ENCODE measurements around the gene HABP2. TPM values are rescaled to one million over a fixed set of nuclear protein-coding genes. Genes with fewer than 3 reads are reported as not detected.

Gene HABP2
- total and polyA plus RNA-seq, 9 of the 15 experiments (the other 6 are each of a cell fraction or from before 2014, with no cell fraction given) = 0.09 TPM; not detected in 8

- ChIA-PET POLR2A (interaction anchor here (0.6 kb wide), 1 partner anchor 64 kb away, joined by 3 read pairs; no protein-coding TSS in a partner anchor), CTCF (ENCODE audit: low intra/inter-chr PET ratio) (no interaction called here)
- no TSS peak for BruUV-seq (replicated peaks)
These were observed 27.1 kb upstream of the HABP2 start for GRCh38 chr10:113525713-113526112.

GRCh38 chr10:113527211-113527906 is 25.5 kb upstream of the HABP2 start:
- POLR2A ChIA-PET = no interaction called here
- H3K4me3 ChIP-seq = no peak overlapping the region
- H3K79me2 ChIP-seq (ENCODE audit: control insufficient read depth, insufficient read depth, low read length) = no peaks in the 10 kb centered on the region
- CTCF ChIA-PET (ENCODE audit: low intra/inter-chr PET ratio) = no interaction called here
- H4K20me1 ChIP-seq (replicated peaks; ENCODE audit: control insufficient read depth, insufficient read depth, low read length) = no peaks in the 10 kb centered on the region
- WGBS (ENCODE audit: insufficient coverage, low coverage, missing lambda C conversion rate) = 3% methylated on average over 8 of the region's 9 CpGs
- FAIRE-seq (no peak), DNase-seq (ENCODE audit: extremely low read depth in 1 of 4, low spot score in 3 of 4) (no peak), ATAC-seq (no peak)
- no peak overlapping the region for H3K9ac ChIP-seq (ENCODE audit: insufficient read depth in 1 of 2, low read depth in 2 of 2, low read length in 2 of 2)
- no peak overlapping the region for H3K4me2 ChIP-seq (ENCODE audit: insufficient read depth, low read length)
- in situ Hi-C loops (cut with MboI) = no loop called here
- H3K36me3 ChIP-seq (ENCODE audit: control insufficient read depth, insufficient read depth, low read length) = no peaks in the 10 kb centered on the region
- H3K9me1 ChIP-seq (ENCODE audit: control insufficient read depth, insufficient read depth, low read length) = no peaks in the 10 kb centered on the region
- intact Hi-C loops (cut with micrococcal nuclease) = no loop called here
- no peak overlapping the region for H3K27ac ChIP-seq (ENCODE audit: extremely low read depth, low read depth, low read length)
- no peaks in the 10 kb centered on the region for H3K9me3 ChIP-seq (replicated peaks; ENCODE audit: control insufficient read depth, insufficient read depth, low read depth, low read length)
- no peak overlapping the region for H2AFZ ChIP-seq (ENCODE audit: low read depth, low read length)
- BruUV-seq (replicated peaks) = no TSS peak
- H3K4me1 ChIP-seq (replicated peaks in 1 of 2; ENCODE audit: control insufficient read depth in 2 of 2, insufficient read depth in 2 of 2, low read length in 2 of 2) = no peaks in the 10 kb centered on the region
- peaks cover 0 to 14% of the 10 kb centered on the region in 2 experiments; a peak in 1 of 5 replicates for H3K27me3 ChIP-seq (ENCODE audit: control insufficient read depth in 2 of 2, insufficient read depth in 2 of 2, low read length in 2 of 2)
- TF ChIP-seq FOXJ2 (tag; IDR thresholded peaks at IDR 0.05) = no peak
- no peak for TF ChIP-seq CCNT2 (IDR thresholded peaks at IDR 0.05; ENCODE audit: borderline replicate concordance, extremely low read depth, insufficient read length, low read depth, low read length)
- TF ChIP-seq POLR3G (IDR thresholded peaks at IDR 0.05; ENCODE audit: extremely low read depth, insufficient read length, insufficient replicate concordance) = no peak
- TF ChIP-seq DNMT1 (IDR thresholded peaks at IDR 0.05) = no peak
- no peak for TF ChIP-seq MYBL2 (IDR thresholded peaks at IDR 0.05; ENCODE audit: low read depth)
- TF ChIP-seq MYBL2 (CRISPR knock-in tag; IDR thresholded peaks at IDR 0.05; ENCODE audit: borderline replicate concordance) = no peak
- TF ChIP-seq SMAD1 (IDR thresholded peaks at IDR 0.05; ENCODE audit: low read depth, low read length, partially characterized antibody) = no peak
- no peak for TF ChIP-seq SMARCC2 (IDR thresholded peaks at IDR 0.05; ENCODE audit: low read depth)
- no peak for TF ChIP-seq EP300 (IDR thresholded peaks at IDR 0.05; ENCODE audit: low read length)
- TF ChIP-seq CBFA2T3 (IDR thresholded peaks at IDR 0.05) = no peak
- TF ChIP-seq RBM17 (IDR thresholded peaks at IDR 0.05; ENCODE audit: borderline replicate concordance, low read depth, low read length) = no peak
- TF ChIP-seq MITF (IDR thresholded peaks at IDR 0.05) = no peak
- TF ChIP-seq PHF21A (IDR thresholded peaks at IDR 0.05; ENCODE audit: borderline replicate concordance, low read depth) = no peak
- no peak for TF ChIP-seq ZNF134 (CRISPR knock-in tag; conservative IDR thresholded peaks at IDR 0.05)

More at GRCh38 chr10:113525713-113526112, 27.1 kb upstream of the HABP2 start:
- Histone ChIP-seq H3K79me2 (ENCODE audit: control insufficient read depth, insufficient read depth, low read length) (no peaks in the 10 kb centered on the region), H3K4me1 (replicated peaks in 1 of 2; ENCODE audit: control insufficient read depth in 2 of 2, insufficient read depth in 2 of 2, low read length in 2 of 2) (no peaks in the 10 kb centered on the region), H3K9me3 (replicated peaks; ENCODE audit: control insufficient read depth, insufficient read depth, low read depth, low read length) (no peaks in the 10 kb centered on the region), H3K9ac (ENCODE audit: insufficient read depth in 1 of 2, low read depth in 2 of 2, low read length in 2 of 2) (no peak overlapping the region), H3K4me2 (ENCODE audit: insufficient read depth, low read length) (no peak overlapping the region), H3K27me3 (ENCODE audit: control insufficient read depth in 2 of 2, insufficient read depth in 2 of 2, low read length in 2 of 2) (peaks cover 0 to 13% of the 10 kb centered on the region in 2 experiments; a peak in 1 of 5 replicates), H3K4me3 (no peak overlapping the region), H2AFZ (ENCODE audit: low read depth, low read length) (no peak overlapping the region), H3K9me1 (ENCODE audit: control insufficient read depth, insufficient read depth, low read length) (no peaks in the 10 kb centered on the region), H3K27ac (ENCODE audit: extremely low read depth, low read depth, low read length) (no peak overlapping the region), H4K20me1 (replicated peaks; ENCODE audit: control insufficient read depth, insufficient read depth, low read length) (0 out of 2 replicates have a peak, but pooled peaks cover 2% of the 10 kb centered on the region), H3K36me3 (ENCODE audit: control insufficient read depth, insufficient read depth, low read length) (no peaks in the 10 kb centered on the region)
- DNase-seq (ENCODE audit: extremely low read depth in 1 of 4, low spot score in 3 of 4) (no peak), ATAC-seq (no peak), FAIRE-seq (no peak)
- intact Hi-C loops (cut with micrococcal nuclease) = no loop called here
- in situ Hi-C loops (cut with MboI) = no loop called here
- 0% methylated on average over 4 of the region's 5 CpGs for WGBS (ENCODE audit: insufficient coverage, low coverage, missing lambda C conversion rate)
- no peak for TF ChIP-seq EGR1 (conservative IDR thresholded peaks at IDR 0.05)
- TF ChIP-seq ETV5 (CRISPR knock-in tag; IDR thresholded peaks at IDR 0.05; ENCODE audit: low read depth) = no peak
- TF ChIP-seq SAFB (IDR thresholded peaks at IDR 0.05; ENCODE audit: borderline replicate concordance, low read depth, low read length) = no peak
- no peak for TF ChIP-seq MYC (IDR thresholded peaks at IDR 0.05; ENCODE audit: low read depth, low read length)
- no peak for TF ChIP-seq MYC (CRISPR knock-in tag; IDR thresholded peaks at IDR 0.05; ENCODE audit: borderline replicate concordance, low read depth)
